ENCODE measurements around the gene HPCAL4.

GRCh38 chr1:39733161-39733560 is 41.9 kb upstream of the HPCAL4 start:
- TF ChIP-seq, protein P1, sequence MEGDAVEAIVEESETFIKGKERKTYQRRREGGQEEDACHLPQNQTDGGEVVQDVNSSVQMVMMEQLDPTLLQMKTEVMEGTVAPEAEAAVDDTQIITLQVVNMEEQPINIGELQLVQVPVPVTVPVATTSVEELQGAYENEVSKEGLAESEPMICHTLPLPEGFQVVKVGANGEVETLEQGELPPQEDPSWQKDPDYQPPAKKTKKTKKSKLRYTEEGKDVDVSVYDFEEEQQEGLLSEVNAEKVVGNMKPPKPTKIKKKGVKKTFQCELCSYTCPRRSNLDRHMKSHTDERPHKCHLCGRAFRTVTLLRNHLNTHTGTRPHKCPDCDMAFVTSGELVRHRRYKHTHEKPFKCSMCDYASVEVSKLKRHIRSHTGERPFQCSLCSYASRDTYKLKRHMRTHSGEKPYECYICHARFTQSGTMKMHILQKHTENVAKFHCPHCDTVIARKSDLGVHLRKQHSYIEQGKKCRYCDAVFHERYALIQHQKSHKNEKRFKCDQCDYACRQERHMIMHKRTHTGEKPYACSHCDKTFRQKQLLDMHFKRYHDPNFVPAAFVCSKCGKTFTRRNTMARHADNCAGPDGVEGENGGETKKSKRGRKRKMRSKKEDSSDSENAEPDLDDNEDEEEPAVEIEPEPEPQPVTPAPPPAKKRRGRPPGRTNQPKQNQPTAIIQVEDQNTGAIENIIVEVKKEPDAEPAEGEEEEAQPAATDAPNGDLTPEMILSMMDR (IDR thresholded peaks at IDR 0.05) = no peak
- no peak for TF ChIP-seq JUN (IDR thresholded peaks at IDR 0.05)
- TF ChIP-seq POLR2A (IDR thresholded peaks at IDR 0.05; ENCODE audit: low read length) = no peak
- no peak for TF ChIP-seq EHMT2 (IDR thresholded peaks at IDR 0.05; ENCODE audit: low read depth)
- no peak for TF ChIP-seq RAD21 (conservative IDR thresholded peaks at IDR 0.05 in 1 of 2, IDR thresholded peaks at IDR 0.05 in 1 of 2)
- TF ChIP-seq EP300 (IDR thresholded peaks at IDR 0.05) = no peak
- TF ChIP-seq ZC3H11A (IDR thresholded peaks at IDR 0.05) = no peak
- TF ChIP-seq SREBF2 (IDR thresholded peaks at IDR 0.05) = no peak
- TF ChIP-seq MAX (IDR thresholded peaks at IDR 0.05) = no peak
- TF ChIP-seq, protein P2, sequence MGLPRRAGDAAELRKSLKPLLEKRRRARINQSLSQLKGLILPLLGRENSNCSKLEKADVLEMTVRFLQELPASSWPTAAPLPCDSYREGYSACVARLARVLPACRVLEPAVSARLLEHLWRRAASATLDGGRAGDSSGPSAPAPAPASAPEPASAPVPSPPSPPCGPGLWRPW (IDR thresholded peaks at IDR 0.05) = no peak
